Activated naive CD4-positive, alpha-beta T cell treated with anti-CD3 and anti-CD28 coated beads, Interleukin-2, amount 10 ng/mL, durations not matched to agents 7 days and 5 days (primary cell): ENCODE measurements around the gene N4BP2L2.

Experiments
- CTCF ChIA-PET: fragments of 350-600 bp; sonication (Branson Sonifier 250); formaldehyde crosslinking; loops from one replicate; lab custom pipeline; 2021; ENCODE audit warnings: antibody characterized with exemption; lab: Charles Lee
- DNase-seq: peaks from one replicate; pipeline ENCODE4 v3.0.0-alpha.2; 2020
- H3K27ac Mint-ChIP-seq: one replicate; pipeline ENCODE4 v1.8.0; 2021; ENCODE audit warnings: mild to moderate bottlenecking, moderate library complexity, mixed read lengths
- H3K27me3 Mint-ChIP-seq: one replicate; pipeline ENCODE4 v1.8.0; 2021; ENCODE audit warnings: mild to moderate bottlenecking, mixed read lengths
- H3K36me3 Mint-ChIP-seq: one replicate; pipeline ENCODE4 v1.8.0; 2021; ENCODE audit warnings: mixed read lengths
- H3K4me1 Mint-ChIP-seq: one replicate; pipeline ENCODE4 v1.8.0; 2021; ENCODE audit warnings: mixed read lengths
- H3K4me3 Mint-ChIP-seq: one replicate; pipeline ENCODE4 v1.8.0; 2021; ENCODE audit warnings: mild to moderate bottlenecking, moderate library complexity, mixed read lengths
- H3K9me3 Mint-ChIP-seq: one replicate; pipeline ENCODE4 v1.8.0; 2021; ENCODE audit warnings: mixed read lengths

The N4BP2L2 gene

DNA sequence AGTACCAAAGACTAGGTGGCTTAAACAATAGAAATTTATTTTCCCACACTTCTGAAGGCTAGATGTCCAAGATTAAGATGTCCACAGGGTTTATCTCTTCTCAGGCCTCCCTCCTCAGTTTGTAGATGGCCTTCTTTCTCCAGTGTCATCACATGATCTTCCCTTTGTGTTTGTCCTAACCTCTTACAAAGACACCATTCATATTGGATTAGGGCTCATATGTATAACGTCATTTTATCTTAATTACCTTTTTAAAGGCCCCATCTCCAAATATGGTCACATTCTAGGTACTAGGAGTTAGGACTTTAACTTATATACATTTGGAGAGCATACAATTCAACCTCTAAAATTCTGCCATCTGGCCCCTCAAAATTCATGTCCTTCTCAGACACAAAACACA, 34.3 kb downstream of the N4BP2L2 start:
- Mint-ChIP-seq H3K36me3 (peaks cover 22% of the 10 kb centered on the region), H3K4me3 (no peak overlapping the region), H3K27me3 (no peaks in the 10 kb centered on the region), H3K9me3 (no peaks in the 10 kb centered on the region), H3K4me1 (no peaks in the 10 kb centered on the region), H3K27ac (no peak overlapping the region)
- CTCF ChIA-PET, result no interaction called here
- no peak for DNase-seq

- Mint-ChIP-seq H3K4me3 (no peak overlapping the region), H3K4me1 (no peaks in the 10 kb centered on the region), H3K36me3 (peaks cover 20% of the 10 kb centered on the region), H3K9me3 (no peaks in the 10 kb centered on the region), H3K27me3 (no peaks in the 10 kb centered on the region), H3K27ac (no peak overlapping the region)
- DNase-seq, result no peak
- CTCF ChIA-PET, result interaction anchor here (0.7 kb wide), 1 partner anchor 8 kb away, joined by 3 read pairs; no protein-coding TSS in a partner anchor
Measured at GRCh38 chr13:32503727-32504126, 34.9 kb downstream of the N4BP2L2 start.

DNA sequence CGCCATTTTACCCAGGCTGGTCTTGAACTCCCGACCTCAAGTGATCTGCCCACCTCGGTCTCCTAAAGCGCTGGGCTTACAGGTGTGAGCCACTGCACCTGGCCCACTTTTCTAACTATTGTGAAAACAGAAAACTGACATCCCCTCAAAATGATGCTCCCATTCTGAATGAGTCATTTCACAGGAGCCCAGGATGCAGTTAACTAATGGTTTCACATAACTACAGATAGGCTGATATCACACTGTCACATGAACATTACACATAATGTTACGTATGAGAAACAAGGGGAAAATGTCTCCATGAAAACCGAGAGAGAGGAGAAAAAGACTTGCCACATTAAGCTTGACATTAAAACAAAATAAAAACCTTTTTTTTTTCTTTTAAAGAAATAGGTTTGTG, 37.5 kb downstream of the N4BP2L2 start:
- H3K27me3 Mint-ChIP-seq, result no peaks in the 10 kb centered on the region
- peaks cover 6% of the 10 kb centered on the region for H3K4me1 Mint-ChIP-seq
- peaks cover 17% of the 10 kb centered on the region for H3K36me3 Mint-ChIP-seq
- H3K27ac Mint-ChIP-seq, result no peak overlapping the region
- no peak overlapping the region for H3K4me3 Mint-ChIP-seq
- no peaks in the 10 kb centered on the region for H3K9me3 Mint-ChIP-seq
- DNase-seq, result no peak
- CTCF ChIA-PET, result no interaction called here

DNA sequence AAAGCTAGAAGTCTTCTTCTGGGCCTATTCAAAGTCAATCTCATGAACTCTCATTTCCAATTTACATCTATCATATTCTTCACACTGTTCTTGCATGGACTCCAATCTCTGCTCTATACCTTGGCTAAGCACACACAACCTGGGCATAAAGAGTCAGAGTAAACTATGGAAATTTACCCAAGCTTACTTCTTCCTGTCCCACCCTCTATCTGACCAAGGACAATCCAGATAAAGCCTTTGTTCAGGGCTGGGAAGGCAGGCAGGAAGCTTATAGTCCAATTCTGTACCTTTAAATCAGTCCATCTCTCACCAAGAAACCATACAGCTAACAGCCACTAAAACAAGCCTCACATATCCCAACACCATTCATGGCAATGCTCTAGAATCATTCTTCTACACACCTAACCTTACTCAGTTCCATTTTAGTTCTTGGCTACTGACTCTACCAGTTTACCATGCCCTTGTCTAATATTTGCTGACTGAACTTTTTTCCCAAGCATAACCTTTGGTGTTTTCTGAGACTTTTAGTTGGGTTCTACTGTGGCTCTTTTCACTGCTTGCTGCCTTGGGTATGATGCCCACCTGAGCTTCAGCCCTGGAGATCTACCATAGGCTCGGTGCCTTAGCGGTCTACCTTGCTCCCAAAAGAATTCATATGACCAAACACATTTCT, 38.9 kb downstream of the N4BP2L2 start:
- no peaks in the 10 kb centered on the region for H3K27me3 Mint-ChIP-seq
- H3K9me3 Mint-ChIP-seq, result no peaks in the 10 kb centered on the region
- peaks cover 6% of the 10 kb centered on the region for H3K4me1 Mint-ChIP-seq
- peaks cover 6% of the 10 kb centered on the region for H3K36me3 Mint-ChIP-seq
- H3K4me3 Mint-ChIP-seq, result no peak overlapping the region
- DNase-seq, result no peak
- H3K27ac Mint-ChIP-seq, result no peak overlapping the region
- CTCF ChIA-PET, result no interaction called here

- no peak overlapping the region for H3K4me3 Mint-ChIP-seq
Measured at GRCh38 chr13:32497589-32497988, 41.0 kb downstream of the N4BP2L2 start.

GRCh38 chr13:32496599-32497160, 41.9 kb downstream of the N4BP2L2 start:
- no peak overlapping the region for H3K4me3 Mint-ChIP-seq
- H3K4me1 Mint-ChIP-seq, result peaks cover 6% of the 10 kb centered on the region
- H3K9me3 Mint-ChIP-seq, result no peaks in the 10 kb centered on the region
- no peak overlapping the region for H3K27ac Mint-ChIP-seq
- DNase-seq, result no peak
- peaks cover 3% of the 10 kb centered on the region for H3K36me3 Mint-ChIP-seq
- CTCF ChIA-PET, result no interaction called here
- H3K27me3 Mint-ChIP-seq, result no peaks in the 10 kb centered on the region

More at GRCh38 chr13:32497589-32497988, 41.0 kb downstream of the N4BP2L2 start:
- Mint-ChIP-seq H3K27ac (no peak overlapping the region), H3K36me3 (peaks cover 3% of the 10 kb centered on the region), H3K9me3 (no peaks in the 10 kb centered on the region), H3K4me1 (peaks cover 6% of the 10 kb centered on the region), H3K27me3 (no peaks in the 10 kb centered on the region)
- no peak for DNase-seq
- CTCF ChIA-PET, result interaction anchor here (0.9 kb wide), 1 partner anchor 82 kb away, joined by 3 read pairs; no protein-coding TSS in a partner anchor

GRCh38 chr13:32495841-32496240, 42.8 kb downstream of the N4BP2L2 start:
- H3K4me3 Mint-ChIP-seq, result no peak overlapping the region
- CTCF ChIA-PET, result no interaction called here
- DNase-seq, result no peak

GRCh38 chr13:32495429-32495828, 43.2 kb downstream of the N4BP2L2 start:
- no peak overlapping the region for H3K27ac Mint-ChIP-seq
- H3K4me1 Mint-ChIP-seq, result peaks cover 6% of the 10 kb centered on the region
- H3K36me3 Mint-ChIP-seq, result peaks cover 3% of the 10 kb centered on the region

More at GRCh38 chr13:32495841-32496240, 42.8 kb downstream of the N4BP2L2 start:
- Mint-ChIP-seq H3K27me3 (no peaks in the 10 kb centered on the region), H3K9me3 (no peaks in the 10 kb centered on the region), H3K4me1 (peaks cover 6% of the 10 kb centered on the region), H3K36me3 (peaks cover 3% of the 10 kb centered on the region), H3K27ac (no peak overlapping the region)

GRCh38 chr13:32491028-32491427, 47.6 kb downstream of the N4BP2L2 start:
- H3K9me3 Mint-ChIP-seq, result no peaks in the 10 kb centered on the region
- H3K27ac Mint-ChIP-seq, result no peak overlapping the region
- no peak for DNase-seq
- H3K27me3 Mint-ChIP-seq, result no peaks in the 10 kb centered on the region
- H3K4me3 Mint-ChIP-seq, result no peak overlapping the region
- H3K4me1 Mint-ChIP-seq, result no peaks in the 10 kb centered on the region
- H3K36me3 Mint-ChIP-seq, result no peaks in the 10 kb centered on the region
- CTCF ChIA-PET, result no interaction called here

More at GRCh38 chr13:32495429-32495828, 43.2 kb downstream of the N4BP2L2 start:
- DNase-seq, result no peak
- CTCF ChIA-PET, result no interaction called here
- H3K4me3 Mint-ChIP-seq, result no peak overlapping the region
- H3K27me3 Mint-ChIP-seq, result no peaks in the 10 kb centered on the region
- no peaks in the 10 kb centered on the region for H3K9me3 Mint-ChIP-seq

DNA sequence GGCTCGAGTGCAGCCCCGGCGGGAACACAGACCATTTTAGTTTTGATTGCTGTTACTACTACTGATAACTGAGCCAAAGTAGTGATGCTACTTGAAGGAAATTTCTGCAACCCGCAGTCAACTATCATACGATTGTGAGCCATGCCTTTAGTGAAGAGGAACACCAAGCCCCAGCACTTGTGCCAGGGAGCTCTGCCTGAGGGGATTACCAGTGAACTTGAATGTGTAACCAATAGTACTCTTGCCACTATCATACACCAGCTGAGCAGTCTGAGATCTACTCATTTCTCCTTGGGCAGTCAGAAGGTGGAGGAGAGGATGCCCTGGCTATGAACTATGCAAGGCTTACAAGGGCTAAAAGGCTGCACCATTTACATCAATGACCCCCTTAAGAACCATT, 61.7 kb downstream of the N4BP2L2 start:
- CTCF ChIA-PET, result no interaction called here
- Mint-ChIP-seq H3K4me1 (peaks cover 8% of the 10 kb centered on the region), H3K27me3 (no peaks in the 10 kb centered on the region), H3K27ac (no peak overlapping the region), H3K36me3 (no peaks in the 10 kb centered on the region), H3K4me3 (no peak overlapping the region), H3K9me3 (no peaks in the 10 kb centered on the region)
- DNase-seq, result no peak

DNA sequence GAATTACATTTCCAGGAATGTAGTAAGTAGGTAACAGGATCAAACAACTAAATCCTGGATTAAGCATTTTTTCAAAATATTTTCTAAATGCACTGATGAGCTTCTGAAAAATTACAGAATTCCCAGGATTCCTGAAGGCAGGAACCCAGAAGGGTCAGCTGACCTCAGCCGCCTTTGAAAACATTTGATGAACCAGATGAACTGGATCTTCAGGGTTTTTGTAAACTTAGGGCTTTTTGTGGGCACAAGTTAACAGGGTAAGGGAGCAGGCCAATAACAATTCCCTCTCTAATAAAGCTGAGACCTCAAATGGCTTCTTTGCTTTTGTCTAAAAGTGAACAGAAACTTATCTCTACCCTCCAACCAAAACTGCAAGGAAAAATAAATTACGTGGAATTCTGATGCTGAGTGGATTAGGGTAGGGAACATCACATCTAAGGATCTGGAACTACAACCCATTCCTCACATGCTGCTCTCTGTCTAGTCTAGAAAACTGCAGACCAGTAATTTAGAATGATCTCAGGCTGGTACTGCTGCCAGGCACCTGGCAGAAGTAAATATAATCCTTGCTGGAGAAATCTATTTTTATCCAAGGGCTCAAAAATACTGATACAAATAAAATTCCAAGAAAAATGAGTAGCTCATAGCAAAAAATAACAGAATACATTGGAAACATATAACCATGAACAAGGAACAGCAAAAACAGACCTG, 62.4 kb downstream of the N4BP2L2 start:
- H3K9me3 Mint-ChIP-seq, result no peaks in the 10 kb centered on the region
- H3K4me1 Mint-ChIP-seq, result peaks cover 14% of the 10 kb centered on the region
- H3K27ac Mint-ChIP-seq, result no peak overlapping the region
- no peak overlapping the region for H3K4me3 Mint-ChIP-seq
- DNase-seq, result no peak
- no peaks in the 10 kb centered on the region for H3K27me3 Mint-ChIP-seq
- CTCF ChIA-PET, result no interaction called here
- H3K36me3 Mint-ChIP-seq, result no peaks in the 10 kb centered on the region

DNA sequence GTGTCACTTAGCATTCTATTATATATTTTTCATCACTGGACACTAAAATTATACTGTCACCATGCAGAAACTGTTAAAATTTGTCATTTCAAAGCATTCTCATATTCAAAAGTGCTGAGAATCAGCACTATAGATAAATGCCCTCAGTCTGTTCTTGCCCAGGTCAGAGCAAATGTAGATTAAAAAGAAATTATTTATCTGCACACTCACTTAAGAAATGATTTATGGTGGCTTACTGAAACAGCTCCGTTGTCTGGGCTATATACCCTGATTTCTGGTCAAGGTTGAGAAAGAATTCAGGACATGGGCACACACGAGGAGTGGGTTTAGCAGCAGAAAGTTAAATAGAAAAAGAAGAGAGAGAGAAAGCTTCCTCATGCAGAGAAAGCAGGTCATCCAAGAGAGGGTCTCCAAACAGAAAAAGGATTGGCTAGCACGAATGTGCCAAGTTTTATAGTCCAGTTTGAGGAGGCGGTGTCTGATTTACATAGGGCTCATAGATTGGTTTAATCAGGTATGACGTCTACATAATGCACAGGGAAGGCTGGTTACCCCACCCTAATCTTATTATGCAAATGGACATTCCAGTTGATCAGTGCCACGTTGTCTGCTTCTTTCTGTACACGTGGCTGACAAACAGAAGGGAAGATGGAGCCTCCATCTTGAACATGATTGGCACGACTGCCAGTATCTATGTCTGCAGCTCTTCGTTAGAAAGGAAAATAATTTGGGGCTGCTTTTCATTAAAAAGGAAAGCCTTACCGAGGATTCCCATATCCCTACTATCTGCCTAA, 63.4 kb downstream of the N4BP2L2 start:
- no peak overlapping the region for H3K4me3 Mint-ChIP-seq
- no peaks in the 10 kb centered on the region for H3K36me3 Mint-ChIP-seq
- H3K4me1 Mint-ChIP-seq, result peaks cover 15% of the 10 kb centered on the region
- H3K9me3 Mint-ChIP-seq, result no peaks in the 10 kb centered on the region
- H3K27ac Mint-ChIP-seq, result no peak overlapping the region
- no peak for DNase-seq
- H3K27me3 Mint-ChIP-seq, result no peaks in the 10 kb centered on the region
- CTCF ChIA-PET, result interaction anchor here (0.7 kb wide), 1 partner anchor 1597 kb away, joined by 3 read pairs; no protein-coding TSS in a partner anchor

DNA sequence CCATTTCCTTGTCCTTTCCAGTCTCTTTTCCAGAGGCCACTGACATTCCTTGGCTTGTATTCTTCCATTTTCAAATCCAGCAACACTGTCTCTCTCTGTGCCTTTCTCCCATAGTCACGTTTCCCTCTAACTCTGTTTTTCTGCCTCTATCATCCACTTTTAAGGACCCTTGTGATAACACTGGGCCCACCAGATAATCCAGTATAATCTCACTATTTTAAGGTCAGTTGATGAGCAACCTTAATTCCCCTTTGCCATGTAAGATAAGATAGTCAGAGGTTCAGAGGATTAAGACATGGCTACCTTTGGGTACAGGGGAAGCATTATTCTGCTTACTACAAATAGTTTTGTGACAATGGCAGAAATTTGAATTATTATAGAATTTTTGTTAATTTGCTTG, 64.9 kb downstream of the N4BP2L2 start:
- Mint-ChIP-seq H3K27me3 (peaks cover 3% of the 10 kb centered on the region), H3K9me3 (no peaks in the 10 kb centered on the region), H3K36me3 (no peaks in the 10 kb centered on the region), H3K4me3 (no peak overlapping the region), H3K27ac (no peak overlapping the region), H3K4me1 (peaks cover 15% of the 10 kb centered on the region)
- CTCF ChIA-PET, result no interaction called here
- no peak for DNase-seq

DNA sequence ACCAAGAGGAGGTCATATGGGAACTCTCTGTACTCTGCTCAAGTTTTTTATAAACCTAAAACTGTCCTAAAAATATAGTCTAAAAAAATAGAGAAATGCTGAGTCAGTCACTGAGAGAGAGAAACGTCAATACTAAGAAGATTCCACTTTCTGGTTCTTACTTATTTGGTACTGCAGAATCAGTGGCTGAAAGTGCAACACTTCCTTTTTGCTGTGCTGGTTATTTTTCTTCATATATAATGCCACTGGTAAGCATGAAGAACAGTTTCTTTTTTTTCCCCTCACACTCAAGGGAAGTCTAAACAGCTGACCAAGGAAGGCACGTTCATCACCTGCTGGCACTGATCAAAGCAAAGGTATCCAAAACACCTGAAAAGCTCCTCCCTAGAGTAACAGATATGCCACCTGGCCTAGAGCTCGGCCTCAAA, 66.4 kb downstream of the N4BP2L2 start:
- Mint-ChIP-seq H3K27me3 (peaks cover 3% of the 10 kb centered on the region), H3K9me3 (no peaks in the 10 kb centered on the region), H3K4me3 (no peak overlapping the region), H3K27ac (no peak overlapping the region), H3K36me3 (no peaks in the 10 kb centered on the region), H3K4me1 (peaks cover 15% of the 10 kb centered on the region)
- no peak for DNase-seq
- CTCF ChIA-PET, result interaction anchor here (1.3 kb wide), 1 partner anchor 109 kb away, joined by 6 read pairs; no protein-coding TSS in a partner anchor
